NT2/D1 (cell line): ENCODE measurements around the gene FBXO10.

Experiments used
- YY1 ChIP-seq: IDR thresholded peaks from 2 replicates; pipeline ENCODE4 v1.6.1; 2011; ENCODE audit not compliant: insufficient read length, insufficient read depth
- ZNF274 ChIP-seq: IDR thresholded peaks from 2 replicates; pipeline ENCODE4 v1.6.1; 2011; ENCODE audit warnings: mild to moderate bottlenecking, low read depth, low read length

DNA sequence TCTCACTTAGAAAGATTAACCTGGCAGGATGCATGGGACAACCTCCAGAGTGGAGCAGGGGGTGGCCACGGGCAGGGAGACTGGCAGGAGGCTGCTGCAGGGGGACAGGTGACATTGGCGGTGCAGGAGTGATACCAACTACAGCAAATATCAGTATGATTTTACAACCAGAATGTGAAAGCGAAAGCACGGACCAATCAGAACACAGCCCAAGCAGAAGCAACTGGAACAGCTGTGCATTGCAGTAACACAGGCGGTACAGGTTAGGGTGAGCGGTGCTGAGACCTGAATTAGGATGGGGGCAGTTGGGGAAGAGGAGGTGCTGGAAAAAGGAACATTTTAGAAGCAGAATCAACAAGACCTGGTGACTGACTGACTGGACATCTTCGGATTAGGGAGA, 61.2 kb downstream of the FBXO10 start:
- no peak for TF ChIP-seq YY1
- TF ChIP-seq ZNF274, result no peak
